HL-60 (cell line): Measurements from ENCODE around the gene CASP12.
"Not testable (repeated sequence)": the region's sequence is repeated elsewhere in the genome, so short reads cannot be mapped to it uniquely, and the experiment has no call there.

Experiments used
- DNase-seq, 2 experiments: peaks; one replicate each; pipeline ENCODE4 v3.0.0-alpha.2; 2010 to 2020; ENCODE audit warnings: low read depth in 1 of 2, low spot score in 1 of 2
- H3K27ac ChIP-seq: fragments of 250-450 bp; sonication (Bioruptor Pico); replicated peaks from 2 replicates; pipeline ENCODE4 v1.5.1; 2020; ENCODE audit warnings: mild to moderate bottlenecking, moderate library complexity
- H3K27me3 ChIP-seq: fragments of 250-450 bp; sonication (Bioruptor Pico); 2 replicates; pipeline ENCODE4 v1.5.1; 2021; ENCODE audit warnings: mild to moderate bottlenecking, moderate library complexity; ENCODE audit not compliant: insufficient read depth, poor library complexity, severe bottlenecking
- H3K4me3 ChIP-seq: replicated peaks from 2 replicates; pipeline ENCODE4 v1.5.1; 2011; ENCODE audit warnings: mild to moderate bottlenecking, control low read depth, low read length; ENCODE audit not compliant: insufficient read depth
- GABPA ChIP-seq: IDR thresholded peaks from 2 replicates; pipeline ENCODE4 v1.6.1; 2012; ENCODE audit warnings: low read depth
- POLR2AphosphoS5 ChIP-seq: IDR thresholded peaks from 2 replicates; pipeline ENCODE4 v1.6.1; 2012; ENCODE audit warnings: low read depth
- REST ChIP-seq: IDR thresholded peaks from 2 replicates; pipeline ENCODE4 v1.6.1; 2012; ENCODE audit warnings: low read depth; ENCODE audit not compliant: insufficient replicate concordance
- SPI1 ChIP-seq: IDR thresholded peaks from 2 replicates; pipeline ENCODE4 v1.6.1; 2012; ENCODE audit warnings: low read depth, mild to moderate bottlenecking, borderline replicate concordance
- TF ChIP-seq, protein P1 (sequence below): IDR thresholded peaks from one replicate; pipeline ENCODE4 v1.5.1; 2011; ENCODE audit warnings: low read length, control low read depth, inconsistent platforms; ENCODE audit not compliant: insufficient read depth

CASP12 gene

DNA sequence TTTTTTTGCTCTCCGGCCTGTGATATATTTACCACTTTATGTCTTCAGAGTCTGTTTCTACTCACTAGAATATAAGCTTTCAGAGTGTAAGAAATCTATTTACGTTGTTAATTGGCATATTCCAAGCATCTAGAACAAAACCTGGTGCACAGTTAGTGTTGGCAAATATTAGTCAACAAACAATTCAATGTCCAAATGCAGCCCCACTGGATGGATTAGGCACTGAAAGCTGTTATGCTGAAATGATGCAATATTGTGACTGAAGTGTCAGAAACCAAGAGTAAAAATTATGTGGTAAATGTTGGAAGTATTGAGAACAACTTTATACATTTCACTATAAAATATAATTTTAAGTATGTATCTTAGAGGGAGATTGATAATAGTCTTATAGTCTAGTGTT lies 45.3 kb upstream of the CASP12 start:
- H3K4me3 ChIP-seq: no peak overlapping the region
- no peak overlapping the region for H3K27ac ChIP-seq
- TF ChIP-seq SPI1: no peak
- no peak for TF ChIP-seq POLR2AphosphoS5
- TF ChIP-seq, protein P1, sequence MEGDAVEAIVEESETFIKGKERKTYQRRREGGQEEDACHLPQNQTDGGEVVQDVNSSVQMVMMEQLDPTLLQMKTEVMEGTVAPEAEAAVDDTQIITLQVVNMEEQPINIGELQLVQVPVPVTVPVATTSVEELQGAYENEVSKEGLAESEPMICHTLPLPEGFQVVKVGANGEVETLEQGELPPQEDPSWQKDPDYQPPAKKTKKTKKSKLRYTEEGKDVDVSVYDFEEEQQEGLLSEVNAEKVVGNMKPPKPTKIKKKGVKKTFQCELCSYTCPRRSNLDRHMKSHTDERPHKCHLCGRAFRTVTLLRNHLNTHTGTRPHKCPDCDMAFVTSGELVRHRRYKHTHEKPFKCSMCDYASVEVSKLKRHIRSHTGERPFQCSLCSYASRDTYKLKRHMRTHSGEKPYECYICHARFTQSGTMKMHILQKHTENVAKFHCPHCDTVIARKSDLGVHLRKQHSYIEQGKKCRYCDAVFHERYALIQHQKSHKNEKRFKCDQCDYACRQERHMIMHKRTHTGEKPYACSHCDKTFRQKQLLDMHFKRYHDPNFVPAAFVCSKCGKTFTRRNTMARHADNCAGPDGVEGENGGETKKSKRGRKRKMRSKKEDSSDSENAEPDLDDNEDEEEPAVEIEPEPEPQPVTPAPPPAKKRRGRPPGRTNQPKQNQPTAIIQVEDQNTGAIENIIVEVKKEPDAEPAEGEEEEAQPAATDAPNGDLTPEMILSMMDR: no peak
- no peak for TF ChIP-seq GABPA
- no peak for TF ChIP-seq REST
- DNase-seq: no peak
- no peaks in the 10 kb centered on the region for H3K27me3 ChIP-seq

DNA sequence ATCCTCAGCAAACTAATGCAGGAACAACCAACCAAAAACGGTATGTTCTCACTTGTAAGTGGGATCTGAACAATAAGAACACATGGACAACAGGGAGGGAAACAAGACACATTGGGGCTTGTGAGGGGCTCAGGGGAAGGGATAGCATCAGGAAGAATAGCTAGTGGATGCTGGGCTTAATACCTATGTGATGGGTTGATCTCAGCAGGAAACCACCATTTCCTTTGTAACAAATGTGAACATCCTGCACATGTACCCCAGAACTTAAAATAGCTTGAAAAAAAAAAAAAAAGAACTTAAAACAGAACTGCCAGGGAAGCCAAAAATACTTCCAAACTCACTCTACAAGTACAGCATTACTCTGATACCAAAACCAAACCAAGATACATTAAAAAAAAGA lies 36.3 kb upstream of the CASP12 start:
- H3K4me3 ChIP-seq: no peak overlapping the region
- no peaks in the 10 kb centered on the region for H3K27me3 ChIP-seq
- no peak for TF ChIP-seq GABPA
- TF ChIP-seq SPI1: no peak
- TF ChIP-seq POLR2AphosphoS5: no peak
- no peak for TF ChIP-seq REST
- TF ChIP-seq, protein P1: no peak
- no peak for DNase-seq
- no peak overlapping the region for H3K27ac ChIP-seq

DNA sequence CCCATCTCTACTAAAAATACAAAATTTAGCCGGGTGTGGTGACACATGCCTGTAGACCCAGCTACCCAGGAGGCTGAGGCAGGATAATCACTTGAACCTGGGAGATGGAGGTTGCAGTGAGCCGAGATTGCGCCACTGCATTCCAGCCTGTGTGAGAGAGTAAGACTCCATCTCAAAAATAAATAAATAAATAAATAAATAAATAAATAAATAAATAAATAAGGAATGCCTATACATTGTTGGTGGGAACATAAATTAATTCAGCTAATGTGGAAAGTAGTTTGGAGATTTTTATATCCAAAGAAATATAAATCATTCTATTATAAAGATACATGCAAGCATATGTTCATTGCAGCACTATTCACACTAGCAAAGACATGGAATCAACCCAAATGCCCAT lies 35.8 kb upstream of the CASP12 start:
- H3K27ac ChIP-seq, DNase-seq, H3K27me3 ChIP-seq, H3K4me3 ChIP-seq: not testable (repeated sequence)

- no peak for DNase-seq
- H3K4me3 ChIP-seq: no peak overlapping the region
- TF ChIP-seq SPI1 (no peak), POLR2AphosphoS5 (no peak), REST (no peak), GABPA (no peak)
- TF ChIP-seq, protein P1: no peak
- H3K27ac ChIP-seq: no peak overlapping the region
- H3K27me3 ChIP-seq: no peaks in the 10 kb centered on the region
Measured at GRCh38 chr11:104928811-104929210, 30.6 kb upstream of the CASP12 start.
